Astrocyte (in vitro differentiated cells and primary cell): ENCODE results near the gene CABLES1.

Experiments used
- CTCF ChIP-seq: IDR thresholded peaks from 2 replicates; pipeline ENCODE4 v1.5.1; 2011; ENCODE audit warnings: low read depth, mild to moderate bottlenecking, inconsistent platforms, low read length, moderate library complexity; ENCODE audit not compliant: insufficient read depth
- EZH2 ChIP-seq: IDR thresholded peaks from 2 replicates; pipeline ENCODE4 v1.6.1; 2012; ENCODE audit warnings: mild to moderate bottlenecking, low read length, inconsistent platforms; ENCODE audit not compliant: insufficient read depth

GRCh38 chr18:23105030-23105429 lies 30.3 kb upstream of the CABLES1 start:
- TF ChIP-seq CTCF (no peak), EZH2 (no peak)
